CD4-positive, alpha-beta T cell treated with Interferon gamma for 1 hour (primary cell): ENCODE results near the gene CCL1.
A peak's percentile ranks its signal among the peaks of the same experiment; 100 is the strongest.

ENCODE experiments used
- DNase-seq: peaks from one replicate; pipeline ENCODE4 v3.0.0-alpha.2; 2020

CCL1 gene

GRCh38 chr17:34382621-34383124 lies 19.6 kb upstream of the CCL1 start:
- no peak for DNase-seq

GRCh38 chr17:34379868-34380267 lies 16.8 kb upstream of the CCL1 start:
- DNase-seq = no peak

- peak; percentile 33 for DNase-seq
These were observed 15.7 kb upstream of the CCL1 start for GRCh38 chr17:34378664-34379101.

DNA sequence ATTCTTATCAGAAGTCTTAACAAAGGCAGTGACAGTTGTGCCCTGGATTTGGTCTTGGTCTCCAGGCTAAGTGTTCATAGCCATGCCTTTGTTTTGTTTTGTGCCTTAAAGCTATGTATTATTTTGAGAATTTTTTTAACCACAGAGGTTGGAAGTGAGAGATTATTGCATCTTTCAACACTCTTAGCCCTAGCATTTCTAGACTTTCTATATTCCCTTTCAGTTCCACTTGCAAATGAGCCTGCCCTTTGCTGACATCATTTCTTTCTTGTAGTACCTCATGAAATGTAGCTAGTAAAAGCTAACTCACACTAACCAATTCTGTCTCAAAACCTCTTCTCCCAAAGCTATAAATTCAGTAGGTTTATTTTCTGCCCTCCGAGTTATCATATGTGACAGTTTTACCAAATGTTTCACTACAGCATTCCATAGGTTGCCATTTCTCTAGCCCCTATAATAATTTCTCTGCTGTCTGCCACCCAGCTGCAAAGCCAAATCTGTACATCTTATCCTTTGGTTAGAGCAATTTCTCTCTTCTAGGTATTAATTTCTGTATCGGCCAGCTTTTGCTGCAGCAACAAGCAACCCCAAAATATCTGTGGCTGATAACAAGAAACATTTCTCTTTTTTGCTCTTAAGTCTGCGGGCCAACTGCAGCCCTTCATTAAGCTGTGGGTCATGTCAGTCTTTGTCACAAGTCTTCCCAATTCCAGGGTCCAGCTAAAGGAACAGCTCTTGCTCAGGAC lies 14.2 kb upstream of the CCL1 start:
- DNase-seq = no peak

DNA sequence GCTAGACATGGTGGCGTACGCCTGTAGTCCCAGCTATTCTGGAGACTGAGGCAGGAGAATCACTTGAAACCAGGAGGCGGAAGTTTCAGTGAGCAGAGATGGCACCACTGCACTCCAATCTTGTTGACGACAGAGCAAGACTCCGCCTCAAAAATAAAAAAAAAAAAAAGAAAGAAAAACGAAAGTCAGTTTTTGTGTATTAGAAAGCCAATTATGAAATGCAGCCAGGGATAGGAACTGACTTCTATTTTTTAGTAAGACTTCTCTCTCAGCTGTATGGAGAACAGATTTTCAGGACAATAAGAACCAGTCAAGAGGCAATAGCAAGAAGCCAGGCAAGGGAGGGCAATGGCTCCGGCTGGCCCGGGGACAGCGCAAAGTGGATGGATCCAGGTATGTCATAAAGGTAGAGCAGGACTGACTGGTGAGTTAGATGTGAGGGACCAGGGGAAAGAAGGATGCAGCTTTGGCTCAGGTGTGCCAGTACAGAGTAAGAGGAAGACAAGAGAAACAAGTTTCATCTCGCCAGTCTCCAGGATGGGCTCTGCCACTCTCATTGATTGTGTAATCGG lies 12.5 kb upstream of the CCL1 start:
- no peak for DNase-seq

DNA sequence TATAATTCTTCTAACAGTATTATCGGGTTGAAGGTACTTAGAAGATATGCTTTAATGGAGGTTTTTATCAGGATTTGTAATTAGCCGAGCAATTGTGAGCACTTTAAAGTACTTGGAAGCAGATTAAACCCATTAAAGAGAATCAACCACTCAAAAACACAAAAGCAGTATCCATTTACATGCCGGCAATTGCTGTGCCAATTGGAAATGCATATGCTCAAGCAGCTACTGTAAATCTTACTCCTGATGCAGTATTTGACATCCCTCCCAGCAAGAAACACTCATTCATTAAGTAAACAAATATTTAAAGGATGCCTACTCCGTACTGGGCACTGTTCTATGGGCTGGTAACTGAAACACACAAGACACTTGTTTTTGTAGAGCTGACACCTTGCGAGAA lies 11.4 kb upstream of the CCL1 start:
- no peak for DNase-seq

DNA sequence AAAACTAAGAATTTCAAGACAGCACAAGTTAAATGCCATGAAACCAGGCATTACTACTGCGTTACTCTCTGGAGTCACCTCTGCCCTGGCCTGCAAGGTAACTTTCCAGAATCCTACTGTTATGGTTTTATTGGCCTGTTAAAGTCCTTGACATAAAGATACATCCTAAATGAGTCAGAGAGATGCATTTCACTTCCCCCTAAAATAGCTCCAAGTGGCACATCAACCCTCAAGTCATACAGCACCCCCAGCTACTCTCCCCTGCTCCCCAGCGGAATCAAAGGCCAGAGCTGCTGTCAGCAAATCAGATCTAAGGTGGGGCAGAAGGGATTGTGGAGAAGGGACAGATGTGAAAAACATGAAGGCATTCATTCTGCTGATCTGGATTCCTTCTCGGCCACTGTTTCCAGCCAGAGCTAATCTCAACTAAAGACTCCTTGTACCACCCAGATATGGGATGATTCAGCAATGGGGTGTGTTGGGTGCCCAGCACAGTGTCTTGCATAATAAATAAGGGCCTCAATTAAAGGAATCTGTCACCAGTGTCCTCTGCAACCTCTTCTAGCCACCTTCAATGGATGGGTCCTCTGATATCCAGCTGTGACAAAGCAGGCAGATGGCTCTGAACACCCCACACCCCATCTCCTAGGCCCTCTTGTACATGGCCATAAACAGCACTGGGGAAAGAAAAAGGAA lies 8.5 kb upstream of the CCL1 start:
- DNase-seq = no peak

DNA sequence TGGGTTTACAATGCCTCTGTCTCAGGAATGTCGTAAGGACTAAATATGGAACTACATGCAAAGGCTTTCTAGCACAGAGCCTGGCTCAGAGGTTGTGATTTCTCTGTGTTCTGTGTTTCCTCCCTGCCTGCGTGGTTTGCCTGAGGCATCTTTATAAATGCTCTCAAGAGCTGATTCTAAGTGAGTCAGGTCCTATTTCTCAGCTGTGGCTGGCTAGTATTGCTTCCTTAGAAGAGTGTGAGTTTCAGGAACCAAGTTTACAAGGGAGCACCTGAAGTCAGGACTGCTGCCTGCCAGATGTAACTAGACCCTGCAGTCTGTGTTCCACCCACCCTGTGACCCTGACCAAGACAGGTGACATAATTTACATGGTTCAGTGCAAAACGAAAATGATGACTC lies 8.0 kb upstream of the CCL1 start:
- DNase-seq = no peak

DNA sequence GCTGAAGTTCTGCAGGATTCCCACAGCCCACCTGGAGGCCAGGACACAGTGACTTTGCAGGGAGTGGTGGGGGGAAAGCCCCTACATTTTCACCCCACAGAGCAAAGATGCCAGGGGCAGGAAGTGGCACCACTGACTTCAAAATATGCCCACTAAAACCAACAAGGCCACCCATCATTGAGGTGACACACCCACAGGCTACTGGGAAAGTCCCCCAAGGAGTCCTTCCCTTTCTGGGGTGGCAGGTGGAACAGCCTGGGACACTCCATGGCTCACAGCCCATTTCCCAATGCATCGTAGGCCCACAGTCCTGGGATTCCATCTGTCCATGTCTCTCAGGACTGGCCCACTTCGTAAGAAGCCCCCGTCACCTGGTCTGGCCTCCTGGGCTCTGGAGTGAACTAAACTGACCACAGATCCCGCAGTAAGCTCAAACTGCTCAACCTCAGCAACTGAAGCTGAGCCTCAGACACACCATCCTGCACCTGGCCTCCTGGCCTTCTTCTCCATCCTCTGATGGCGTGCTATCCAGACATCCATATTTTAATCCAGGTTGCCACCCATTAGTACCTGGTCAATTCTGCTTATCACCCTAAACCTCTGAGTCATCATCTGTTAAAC lies 7.5 kb upstream of the CCL1 start:
- DNase-seq = no peak

GRCh38 chr17:34369571-34369970 lies 6.5 kb upstream of the CCL1 start:
- DNase-seq = no peak

DNA sequence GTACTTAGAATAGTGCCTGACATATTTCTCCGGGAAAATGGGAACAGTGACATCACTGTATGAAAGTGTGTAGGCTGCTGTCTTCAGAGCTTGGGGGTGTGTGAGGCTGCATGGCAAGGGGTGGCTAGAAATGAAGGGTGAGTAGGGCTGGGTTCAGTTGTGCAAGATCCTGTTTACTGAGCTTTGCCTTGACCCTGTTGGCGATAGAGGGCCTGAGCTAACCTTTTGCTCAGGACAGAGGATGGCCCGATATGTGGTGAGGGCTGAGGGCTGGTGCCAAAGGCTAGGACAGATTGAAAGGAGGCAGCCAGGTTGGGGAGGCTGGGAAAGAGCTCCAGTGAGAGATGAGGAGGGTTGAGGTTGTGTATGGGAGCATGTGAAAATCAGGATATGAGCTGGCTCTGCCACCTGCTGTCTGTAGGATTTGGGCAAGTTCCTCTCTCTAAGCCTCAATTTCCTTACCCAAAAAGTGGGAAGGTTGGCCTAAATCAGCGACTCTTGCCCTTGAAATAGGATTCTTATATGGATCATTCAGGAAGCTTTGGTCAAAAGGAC lies 6.0 kb upstream of the CCL1 start:
- DNase-seq = no peak

- no peak for DNase-seq
These were observed 5.3 kb upstream of the CCL1 start for GRCh38 chr17:34368196-34368945.

GRCh38 chr17:34367486-34368195 lies 4.6 kb upstream of the CCL1 start:
- DNase-seq = no peak

GRCh38 chr17:34366529-34367107 lies 3.6 kb upstream of the CCL1 start:
- no peak for DNase-seq

DNA sequence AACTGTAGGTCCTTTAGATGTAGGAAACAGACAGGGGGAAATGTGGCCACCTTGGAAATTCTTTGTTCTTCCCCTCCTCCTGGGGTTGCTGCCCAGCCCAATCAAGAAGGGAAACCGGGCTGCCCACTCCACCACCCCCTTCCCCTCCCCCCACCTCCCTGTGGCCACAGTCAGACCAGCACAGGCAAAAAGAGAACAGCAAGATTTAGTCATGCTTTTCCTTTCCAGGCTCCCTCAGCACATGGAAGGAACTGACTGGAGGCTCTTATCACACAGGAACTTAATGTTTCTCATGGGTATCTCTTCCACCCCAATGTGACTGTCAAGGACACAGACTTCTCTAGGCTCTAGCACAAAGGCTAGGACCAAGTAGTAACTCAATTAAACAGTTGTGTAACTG lies 3.0 kb upstream of the CCL1 start:
- DNase-seq = no peak

DNA sequence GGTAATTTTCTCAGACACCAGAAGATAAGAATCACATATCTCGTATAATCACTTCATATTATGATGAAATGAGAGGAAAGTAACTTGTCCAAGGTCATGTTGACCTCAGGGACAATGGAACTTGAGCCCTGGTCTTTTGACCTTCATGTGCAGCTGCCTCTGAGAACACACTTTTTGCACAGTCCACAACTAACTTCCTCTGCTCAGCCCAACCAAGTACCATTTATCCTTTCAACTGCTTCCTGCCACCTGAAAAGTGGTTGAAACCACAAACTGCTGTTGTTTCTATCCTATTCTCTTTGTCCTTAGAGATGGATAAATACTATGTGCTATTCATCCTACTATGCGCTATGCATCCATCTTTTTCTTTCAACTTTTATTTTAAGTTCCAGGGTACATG lies 2.3 kb upstream of the CCL1 start:
- DNase-seq = no peak

- no peak for DNase-seq
These were observed 1.7 kb upstream of the CCL1 start for GRCh38 chr17:34364751-34365150.

- peak; percentile 76 for DNase-seq
These were observed 1.5 kb downstream of the CCL1 start for GRCh38 chr17:34361478-34362061.

DNA sequence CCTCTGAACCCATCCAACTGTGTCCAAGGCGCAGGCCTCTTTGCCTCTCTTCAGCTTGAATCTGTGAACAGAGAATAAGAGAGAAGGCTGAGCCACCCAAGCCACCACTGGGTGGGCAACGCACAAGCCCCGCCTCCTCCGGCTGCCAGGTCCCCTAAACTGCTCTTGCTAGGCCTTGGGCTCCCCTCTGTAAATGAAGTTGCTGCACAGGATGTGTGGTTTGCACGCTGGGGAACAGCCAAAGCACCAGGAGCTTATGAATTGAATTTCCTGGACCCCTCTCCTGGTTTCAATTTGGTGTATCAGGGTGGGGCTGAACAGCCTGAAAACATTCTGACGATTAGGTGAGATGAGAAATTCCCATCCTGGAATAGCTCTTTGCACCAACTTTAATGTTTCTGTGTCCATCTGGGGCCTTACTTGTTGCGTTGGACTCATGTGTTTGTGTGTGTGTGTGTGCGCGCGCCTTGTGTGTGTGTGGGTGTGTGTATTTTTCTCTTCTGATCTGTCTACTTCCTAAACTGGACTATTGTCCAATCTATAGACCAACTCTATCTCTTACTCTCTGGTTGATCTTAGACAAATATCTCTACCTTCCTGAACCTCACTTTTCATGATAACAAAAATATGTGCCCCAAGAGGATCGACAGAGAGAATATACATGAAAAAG lies 2.3 kb downstream of the CCL1 start:
- DNase-seq = no peak

- DNase-seq = no peak
These were observed 4.4 kb downstream of the CCL1 start for GRCh38 chr17:34358631-34359030.

- DNase-seq = no peak
These were observed 5.6 kb downstream of the CCL1 start for GRCh38 chr17:34357398-34357797.
